Stimulated activated CD4-positive, alpha-beta T cell treated with anti-CD3 and anti-CD28 coated beads, TNF-alpha, amount 100 ng/mL, for 4 hours (primary cell): ENCODE measurements around the gene CLMN.
"Not testable (repeated sequence)": the region's sequence is repeated elsewhere in the genome, so short reads cannot be mapped to it uniquely, and the experiment has no call there.

Source experiments
- DNase-seq, 3 experiments: peaks; one replicate each; pipeline ENCODE4 v3.0.0-alpha.2; 2020; ENCODE audit warnings: low read depth in 3 of 3

Gene CLMN

GRCh38 chr14:95220663-95221231, 99.0 kb downstream of the CLMN start:
- no peak for DNase-seq

DNA sequence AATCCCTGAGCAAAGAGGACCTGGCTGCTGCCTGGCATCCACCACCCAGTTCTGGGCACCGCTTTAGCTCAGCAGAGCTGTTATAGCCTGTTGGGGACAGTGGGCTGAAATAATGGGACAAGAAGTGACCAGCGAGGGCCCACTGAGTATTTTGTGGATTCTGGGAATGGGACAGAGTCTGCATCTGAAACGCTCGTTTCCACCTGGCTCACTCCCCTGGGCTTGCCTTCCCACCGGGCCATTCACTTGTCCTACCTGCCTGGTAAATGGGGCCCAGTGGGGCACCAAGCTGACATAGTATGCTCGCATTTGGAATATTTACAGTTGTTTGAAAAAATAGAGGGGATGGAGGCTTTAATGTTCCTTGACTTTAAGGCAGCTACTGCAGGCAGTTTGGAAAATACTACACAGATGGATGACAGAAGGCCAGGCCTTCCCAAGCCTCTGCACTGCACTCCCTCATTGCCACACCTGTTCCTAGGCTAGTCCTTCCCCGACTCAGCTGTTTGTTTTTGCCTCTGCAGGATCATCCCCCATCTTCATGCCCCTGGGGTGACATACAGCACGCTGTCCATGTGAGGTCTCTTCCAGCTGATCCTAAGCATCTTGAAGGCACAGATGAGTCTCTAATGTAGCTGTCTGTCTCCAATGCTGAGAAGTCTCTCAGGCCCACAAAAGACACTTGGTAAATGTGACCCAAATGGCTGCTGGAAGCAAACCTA, 101.1 kb downstream of the CLMN start:
- DNase-seq: no peak

DNA sequence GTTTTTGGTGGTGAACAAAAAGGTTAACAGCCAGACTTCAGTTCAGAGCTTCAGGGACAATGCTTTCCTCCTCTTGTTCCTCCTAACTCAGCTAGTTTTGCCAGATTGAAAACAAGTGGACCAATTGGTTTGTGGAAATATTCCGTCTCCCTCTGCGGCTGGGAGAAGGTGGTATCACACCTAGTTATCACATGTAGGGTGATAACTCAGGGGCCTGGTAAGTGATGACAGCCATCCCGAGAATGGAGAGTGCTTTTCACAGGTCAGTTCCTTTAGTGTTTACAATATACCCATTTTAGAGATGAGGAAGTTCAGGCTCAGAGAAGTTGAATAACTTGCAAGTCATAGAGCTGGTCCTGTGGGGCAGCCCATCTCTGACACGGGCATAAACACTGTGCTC, 101.7 kb downstream of the CLMN start:
- DNase-seq: no peak

DNA sequence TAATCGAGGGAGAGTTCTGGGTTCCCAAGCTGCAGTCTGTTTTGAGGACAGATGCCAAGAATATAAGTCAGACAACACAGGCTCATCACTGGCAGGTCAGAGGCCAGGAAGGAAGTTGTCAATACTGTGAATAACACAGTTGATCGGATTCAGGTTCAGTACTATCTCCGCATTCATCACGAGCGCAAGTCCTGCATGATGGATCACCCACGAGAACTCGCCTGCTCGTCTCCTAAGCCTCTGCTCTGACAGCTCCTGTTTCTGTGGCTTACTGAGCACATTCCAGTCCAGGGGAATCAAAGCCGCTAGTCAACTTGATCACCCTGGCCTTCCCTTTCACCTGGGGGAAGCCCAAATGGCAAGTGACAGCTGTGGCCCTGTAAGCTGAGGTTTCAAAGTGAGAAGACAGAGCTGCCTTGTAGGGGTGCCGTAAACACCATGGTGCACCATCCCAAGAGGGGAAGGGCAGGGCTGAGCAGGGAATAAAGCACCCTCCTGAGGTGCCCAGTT, 102.3 kb downstream of the CLMN start:
- no peak for DNase-seq

GRCh38 chr14:95216008-95216407, 103.7 kb downstream of the CLMN start:
- no peak for DNase-seq

DNA sequence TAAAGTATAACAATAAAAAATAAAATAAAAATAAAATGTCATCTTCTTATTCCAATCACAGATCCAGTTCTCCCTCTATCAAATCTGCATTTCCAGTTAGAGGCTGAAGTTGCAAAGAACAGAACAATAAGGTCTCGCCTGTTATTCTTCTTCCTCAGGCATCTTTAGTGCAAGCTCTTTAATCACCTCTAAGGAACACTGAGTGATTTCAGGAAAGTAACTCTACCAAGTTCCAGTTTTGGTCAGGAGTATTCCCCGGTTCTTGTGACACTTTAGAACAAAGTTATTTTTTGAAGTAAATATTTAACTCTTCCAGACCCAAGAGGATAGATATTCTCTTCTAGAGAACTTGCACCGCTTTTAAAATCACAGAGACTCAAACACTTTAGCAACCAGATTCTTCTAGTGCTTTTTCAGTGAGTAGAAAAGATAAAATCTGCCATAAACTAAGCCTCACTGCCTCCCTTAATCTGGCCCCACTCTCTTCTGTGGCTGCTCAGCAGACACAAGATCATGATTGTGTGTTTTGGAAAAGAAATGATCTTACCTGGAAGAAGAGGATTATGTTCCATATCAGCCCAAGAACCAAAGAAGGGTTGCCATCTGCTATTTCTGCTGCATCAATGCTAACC, 104.5 kb downstream of the CLMN start:
- DNase-seq: no peak

- no peak for DNase-seq
Measured at GRCh38 chr14:95213774-95214173, 105.9 kb downstream of the CLMN start.

DNA sequence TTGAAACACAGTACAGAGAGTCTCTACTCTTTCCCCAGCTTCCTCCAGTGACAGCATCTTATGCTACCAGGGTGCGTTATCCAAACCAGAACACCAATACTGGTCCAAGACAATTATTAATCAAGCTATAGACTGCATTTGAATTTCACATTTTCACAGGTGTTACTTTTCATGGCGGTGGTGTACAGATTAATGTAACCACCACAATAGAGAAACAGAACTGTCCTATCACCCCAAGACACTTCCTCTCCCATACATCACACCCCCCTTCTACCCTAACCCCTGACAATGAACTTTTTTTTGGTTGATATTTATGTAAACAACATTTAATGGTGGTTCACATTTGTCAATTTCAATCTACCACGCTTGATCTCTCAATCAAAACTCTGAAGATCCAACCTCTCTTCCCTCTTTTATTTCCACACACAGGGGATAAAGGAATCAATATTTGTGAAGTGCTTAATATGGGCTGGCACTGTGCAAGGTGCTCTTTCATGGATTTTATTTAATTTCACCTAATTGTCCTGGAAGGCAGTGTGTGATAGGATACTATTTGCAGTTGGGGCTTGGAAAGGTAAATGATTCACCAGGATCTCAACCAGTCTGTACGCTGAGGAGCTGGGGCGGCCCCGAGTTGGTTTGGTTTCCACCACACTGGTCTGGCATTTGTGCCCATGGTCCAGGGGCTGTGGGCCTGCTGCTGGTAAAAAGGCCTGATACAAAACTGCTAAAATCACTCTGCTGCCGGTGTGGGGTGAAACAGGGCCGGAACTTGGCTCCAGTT, 107.8 kb downstream of the CLMN start:
- DNase-seq: no peak

DNA sequence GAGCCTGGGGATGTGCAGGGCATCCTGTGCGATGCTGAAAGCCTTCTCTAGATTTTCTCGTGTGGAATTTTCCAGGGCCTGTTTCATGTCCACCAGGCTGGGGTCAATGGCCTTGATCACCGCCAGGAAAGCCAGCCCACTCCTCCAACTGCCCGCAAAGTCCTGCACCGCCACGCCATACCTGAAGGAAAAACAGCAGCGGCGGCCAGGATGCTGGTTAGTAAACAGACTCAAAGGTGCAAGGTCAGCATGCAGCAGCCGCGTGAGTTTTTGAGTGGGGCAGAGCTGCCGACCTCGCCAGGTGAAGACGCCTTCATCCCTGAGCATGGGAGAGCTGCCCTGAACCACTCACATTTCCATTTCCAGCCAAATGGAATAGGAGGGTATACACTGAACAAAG, 109.0 kb downstream of the CLMN start:
- DNase-seq: no peak

DNA sequence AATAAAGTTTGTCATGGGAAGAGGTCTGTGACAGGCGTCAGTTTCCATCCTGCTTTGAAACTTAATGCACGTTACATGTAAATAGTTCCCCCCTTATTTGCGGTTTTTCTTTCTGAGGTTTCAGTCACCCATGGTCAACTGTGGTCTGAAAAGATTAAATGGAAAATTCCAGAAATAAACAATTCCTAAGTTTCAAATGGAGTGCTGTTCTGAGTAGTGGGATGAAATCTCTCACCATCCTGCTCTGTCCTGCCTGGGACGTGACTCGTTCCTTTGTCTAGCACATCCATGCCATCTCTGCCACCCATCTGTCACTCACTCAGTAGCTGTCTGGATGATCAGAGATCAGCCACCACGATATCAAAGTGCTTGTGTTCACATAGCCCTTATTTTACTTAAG, 111.1 kb downstream of the CLMN start:
- no peak for DNase-seq

GRCh38 chr14:95207475-95208233, 112.1 kb downstream of the CLMN start:
- DNase-seq: no peak

DNA sequence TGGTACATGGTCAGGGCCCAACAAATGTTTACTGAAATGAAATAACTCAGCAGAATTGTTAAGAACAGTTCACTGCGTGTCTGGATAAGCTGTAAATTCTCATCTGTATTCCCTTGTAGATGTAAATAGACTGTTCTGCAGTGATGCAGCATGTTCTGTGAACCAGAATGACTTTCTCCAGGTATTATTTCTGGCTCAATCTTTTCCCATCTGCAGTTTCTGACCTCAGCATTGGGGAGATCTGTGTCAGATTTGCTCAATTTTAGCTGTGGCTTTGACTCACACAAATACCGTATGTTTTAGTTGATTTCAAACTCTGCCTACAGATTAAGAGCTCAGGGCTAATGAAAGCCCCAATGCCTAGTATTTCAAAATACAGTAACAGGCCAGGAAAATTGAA, 113.2 kb downstream of the CLMN start:
- DNase-seq: no peak

GRCh38 chr14:95204705-95205104, 115.0 kb downstream of the CLMN start:
- DNase-seq: no peak

DNA sequence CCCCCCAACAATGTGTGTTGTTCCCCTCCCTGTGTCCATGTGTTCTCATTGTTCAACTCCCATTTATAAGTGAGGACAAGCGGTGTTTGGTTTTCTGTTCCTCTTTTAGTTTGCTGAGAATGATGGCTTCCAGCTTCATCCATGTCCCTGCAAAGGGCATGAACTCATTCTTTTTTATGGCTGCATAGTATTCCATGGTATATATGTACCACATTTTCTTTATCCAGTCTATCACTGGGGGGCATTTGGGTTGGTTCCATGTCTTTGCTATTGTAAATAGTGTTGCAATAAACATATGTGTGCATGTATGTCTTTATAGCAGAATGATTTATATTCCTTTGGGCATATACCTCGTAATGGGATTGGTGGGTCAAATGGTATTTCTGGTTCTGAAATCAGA, 118.0 kb downstream of the CLMN start:
- not testable (repeated sequence) for DNase-seq

DNA sequence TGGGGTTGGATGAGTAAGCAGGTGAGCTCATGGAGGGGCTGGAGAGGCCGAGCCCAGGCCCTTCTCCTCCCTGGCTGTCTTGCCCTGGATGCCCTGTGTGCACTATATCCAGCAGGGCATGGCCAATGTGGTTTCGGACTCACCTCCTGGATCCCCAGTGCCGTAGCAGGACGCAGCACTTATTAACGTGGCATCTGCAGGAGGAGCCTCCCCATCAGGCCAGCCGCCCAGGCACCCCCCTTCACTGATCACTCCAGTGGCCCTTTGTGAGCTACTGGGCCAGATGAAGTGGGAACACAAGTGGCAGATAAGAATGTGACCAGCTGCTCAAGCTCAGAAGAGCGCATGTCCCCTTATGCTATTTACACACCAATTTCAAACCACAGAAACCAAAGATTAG, 119.3 kb downstream of the CLMN start:
- DNase-seq: no peak

DNA sequence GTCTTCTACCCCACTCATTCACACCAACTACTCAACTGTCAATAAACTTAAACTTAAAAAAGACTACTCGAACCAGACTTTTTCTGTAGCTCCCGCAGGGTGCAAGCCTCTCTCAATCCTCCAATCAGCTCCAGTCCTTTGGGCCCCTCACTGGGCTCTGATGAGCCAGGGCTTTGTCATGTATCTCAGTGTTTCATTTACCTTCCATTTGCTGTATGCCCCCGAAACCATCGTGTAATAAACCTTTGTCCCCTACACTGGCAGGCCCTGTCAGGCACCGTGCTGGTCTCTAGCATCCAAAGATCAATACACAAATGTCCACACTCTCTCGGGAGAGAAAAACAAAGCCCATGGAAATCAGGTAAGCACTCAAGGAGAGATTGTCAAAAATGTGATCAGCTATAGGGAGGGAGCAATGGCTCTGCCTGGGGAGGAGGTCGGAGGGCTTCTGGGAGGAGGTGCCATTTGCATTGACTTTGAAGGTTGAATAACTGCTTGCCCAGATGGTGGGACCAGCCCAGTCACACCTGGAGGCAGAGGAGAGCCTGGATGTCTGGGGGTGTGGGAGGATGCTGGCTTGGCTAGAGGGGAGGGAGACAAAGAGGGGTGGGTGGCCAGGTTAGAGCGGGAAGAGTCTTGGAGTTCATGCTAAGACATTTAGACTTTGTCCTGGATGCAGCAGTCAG, 120.3 kb downstream of the CLMN start:
- no peak for DNase-seq

DNA sequence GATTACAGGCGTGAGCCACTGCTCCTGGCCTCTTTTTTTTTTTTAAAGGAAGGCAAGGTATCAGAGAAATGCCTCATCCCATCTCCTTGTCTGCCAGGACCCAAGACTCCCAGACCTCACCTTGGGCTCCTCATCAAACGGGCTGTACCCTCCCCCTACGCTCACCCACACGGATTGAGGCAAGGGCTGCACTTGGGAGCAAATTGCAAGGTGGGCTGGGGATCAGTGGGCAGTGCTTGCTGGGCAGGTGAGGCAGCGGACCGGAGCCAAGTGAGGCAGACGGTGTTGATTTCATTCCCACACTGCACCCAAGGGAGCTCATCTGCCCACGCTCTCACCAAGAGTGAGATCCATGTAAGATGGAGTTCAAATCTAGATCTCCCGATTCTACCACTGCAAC, 121.4 kb downstream of the CLMN start:
- no peak for DNase-seq

- DNase-seq: no peak
Measured at GRCh38 chr14:95197551-95197950, 122.2 kb downstream of the CLMN start.

- DNase-seq: no peak
Measured at GRCh38 chr14:95196826-95197545, 122.7 kb downstream of the CLMN start.

GRCh38 chr14:95196268-95196667, 123.4 kb downstream of the CLMN start:
- no peak for DNase-seq
